Measurements from ENCODE around the gene KIF20A.

Gene KIF20A

GRCh38 chr5:138213161-138214029 is 34.5 kb downstream of the KIF20A start, which contains the start of gene CDC23:
Gene CDC23, minus strand, starts transcription at chr5:138213323. Its CDS starts 11 bp downstream, at chr5:138213312.
- peaks cover 17% of the 10 kb centered on the region for H3K4me1 Mint-ChIP-seq (ENCODE audit: low read depth)
- peak within 1 kb of the TSS; percentile 99 for H3K4me3 Mint-ChIP-seq
- H3K9me3 Mint-ChIP-seq: no peaks in the 10 kb centered on the region
- H3K27me3 Mint-ChIP-seq: no peaks in the 10 kb centered on the region
- peak within 1 kb of the TSS; percentile 92 for H3K27ac Mint-ChIP-seq
- peaks cover 25% of the 10 kb centered on the region for H3K36me3 Mint-ChIP-seq (ENCODE audit: low read depth)
- intact Hi-C loops (cut with micrococcal nuclease): loop anchor here (1.0 kb wide), 1 partner anchor 35 kb away; the partner anchor contains the start of gene BRD8

DNA sequence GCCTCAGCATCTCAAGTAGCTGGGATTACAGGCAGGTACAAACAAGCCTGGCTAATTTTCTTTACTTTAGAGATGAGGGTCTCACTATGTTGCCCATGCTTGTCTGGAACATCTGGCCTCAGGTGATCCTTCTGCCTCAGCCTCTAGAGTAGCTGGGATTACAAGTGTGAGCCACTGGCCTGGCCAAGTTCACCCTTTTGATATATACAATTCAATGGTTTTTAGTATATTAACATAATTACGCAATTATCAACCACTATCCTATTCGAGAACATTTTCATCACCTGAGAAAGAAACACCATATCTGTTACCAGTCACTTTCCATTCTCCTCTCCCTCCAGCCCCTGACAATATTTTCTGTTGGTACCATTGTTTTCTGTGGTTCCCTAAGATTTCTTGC is 37.9 kb downstream of the KIF20A start:
- intact Hi-C loops (cut with micrococcal nuclease): no loop called here
- H3K4me1 Mint-ChIP-seq (ENCODE audit: low read depth): peaks cover 11% of the 10 kb centered on the region
- no peak overlapping the region for H3K27ac Mint-ChIP-seq
- H3K27me3 Mint-ChIP-seq: no peaks in the 10 kb centered on the region
- H3K9me3 Mint-ChIP-seq: no peaks in the 10 kb centered on the region
- peaks cover 8% of the 10 kb centered on the region for H3K36me3 Mint-ChIP-seq (ENCODE audit: low read depth)
- no peak overlapping the region for H3K4me3 Mint-ChIP-seq

DNA sequence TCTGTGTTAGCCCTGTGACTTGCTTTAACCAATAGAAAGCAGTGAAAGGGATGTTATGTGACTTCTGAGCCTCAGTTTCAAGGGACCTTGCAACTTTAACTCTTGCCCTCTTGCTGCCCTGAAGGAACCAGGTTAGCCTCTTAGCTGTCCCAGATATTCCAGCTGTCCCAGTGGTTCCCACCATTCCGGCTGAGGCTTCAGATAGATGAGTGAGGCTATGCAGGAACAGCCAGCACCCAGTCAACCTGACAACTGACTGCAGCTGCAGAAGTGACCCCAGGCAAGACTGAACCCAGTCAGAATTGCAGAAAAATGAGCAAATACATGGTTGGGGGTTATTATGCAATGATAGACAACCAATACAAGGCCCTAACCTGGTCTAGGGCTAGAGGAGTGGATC is 44.6 kb downstream of the KIF20A start:
- peaks cover 7% of the 10 kb centered on the region for H3K9me3 Mint-ChIP-seq
- no peak overlapping the region for H3K4me3 Mint-ChIP-seq
- peaks cover 13% of the 10 kb centered on the region for H3K4me1 Mint-ChIP-seq (ENCODE audit: low read depth)
- H3K27ac Mint-ChIP-seq: no peak overlapping the region
- peaks cover 1% of the 10 kb centered on the region for H3K27me3 Mint-ChIP-seq
- intact Hi-C loops (cut with micrococcal nuclease): loop anchor here (2.0 to 5.0 kb wide), 3 partner anchors 59 to 187 kb away; partner anchors contain the start of gene CDC25C
- H3K36me3 Mint-ChIP-seq (ENCODE audit: low read depth): no peaks in the 10 kb centered on the region

- Mint-ChIP-seq H3K9me3 (peaks cover 7% of the 10 kb centered on the region), H3K36me3 (ENCODE audit: low read depth) (no peaks in the 10 kb centered on the region), H3K27me3 (peaks cover 1% of the 10 kb centered on the region), H3K4me1 (ENCODE audit: low read depth) (peaks cover 13% of the 10 kb centered on the region), H3K27ac (no peak overlapping the region), H3K4me3 (no peak overlapping the region)
- intact Hi-C loops (cut with micrococcal nuclease): loop anchor here (5.0 kb wide), 2 partner anchors 58 to 108 kb away; partner anchors contain the start of gene CDC25C
These were observed 45.8 kb downstream of the KIF20A start for GRCh38 chr5:138224712-138225111.

- intact Hi-C loops (cut with micrococcal nuclease): no loop called here
- Mint-ChIP-seq H3K4me3 (no peak overlapping the region), H3K9me3 (peaks cover 7% of the 10 kb centered on the region), H3K27me3 (peaks cover 1% of the 10 kb centered on the region), H3K27ac (no peak overlapping the region), H3K4me1 (ENCODE audit: low read depth) (peaks cover 19% of the 10 kb centered on the region), H3K36me3 (ENCODE audit: low read depth) (no peaks in the 10 kb centered on the region)
These were observed 48.0 kb downstream of the KIF20A start for GRCh38 chr5:138226910-138227309.

DNA sequence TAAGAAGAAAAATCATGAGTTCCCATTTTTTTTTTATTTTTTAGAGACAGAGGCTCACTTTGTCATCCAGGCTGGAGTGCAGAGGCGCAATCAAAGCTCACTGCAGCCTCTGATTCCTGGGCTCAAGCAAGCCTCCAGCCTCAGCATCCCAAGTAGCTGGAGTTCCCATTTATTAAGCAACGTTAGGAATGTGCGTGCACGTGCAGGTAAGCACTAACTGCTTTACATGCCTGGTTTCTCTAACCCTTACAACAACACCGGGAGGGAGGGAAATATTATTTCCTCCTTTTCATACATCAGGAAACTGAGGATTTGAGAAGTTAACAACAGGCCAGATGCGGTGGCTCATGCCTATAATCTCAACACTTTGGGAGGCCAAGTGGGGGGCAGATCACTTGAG is 50.5 kb downstream of the KIF20A start:
- intact Hi-C loops (cut with micrococcal nuclease): no loop called here
- Mint-ChIP-seq H3K9me3 (peaks cover 7% of the 10 kb centered on the region), H3K4me3 (no peak overlapping the region), H3K27ac (no peak overlapping the region), H3K4me1 (ENCODE audit: low read depth) (peaks cover 11% of the 10 kb centered on the region), H3K27me3 (peaks cover 4% of the 10 kb centered on the region), H3K36me3 (ENCODE audit: low read depth) (no peaks in the 10 kb centered on the region)

DNA sequence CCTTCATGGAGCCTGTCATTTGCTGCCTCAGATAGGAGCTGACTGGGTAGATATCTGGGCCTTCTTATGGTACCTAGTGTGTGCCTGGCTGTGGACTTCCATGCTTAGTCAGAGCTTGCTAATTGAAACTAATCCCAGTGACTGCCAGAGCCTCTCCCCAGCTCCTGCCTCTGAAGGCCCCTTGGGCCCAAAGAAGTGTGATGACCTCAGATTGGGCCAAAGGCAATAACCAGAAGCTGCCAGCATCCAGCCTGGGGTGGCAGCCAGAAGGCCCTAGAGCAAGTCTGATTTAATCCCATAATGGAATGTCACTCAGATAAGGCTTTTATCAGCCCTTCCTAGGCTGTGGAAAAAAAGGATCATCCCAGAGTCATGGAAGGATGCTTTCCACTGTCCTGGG is 51.3 kb downstream of the KIF20A start:
- Mint-ChIP-seq H3K27ac (no peak overlapping the region), H3K9me3 (peaks cover 7% of the 10 kb centered on the region), H3K4me3 (no peak overlapping the region), H3K36me3 (ENCODE audit: low read depth) (no peaks in the 10 kb centered on the region), H3K27me3 (peaks cover 4% of the 10 kb centered on the region), H3K4me1 (ENCODE audit: low read depth) (peaks cover 11% of the 10 kb centered on the region)
- intact Hi-C loops (cut with micrococcal nuclease): no loop called here

DNA sequence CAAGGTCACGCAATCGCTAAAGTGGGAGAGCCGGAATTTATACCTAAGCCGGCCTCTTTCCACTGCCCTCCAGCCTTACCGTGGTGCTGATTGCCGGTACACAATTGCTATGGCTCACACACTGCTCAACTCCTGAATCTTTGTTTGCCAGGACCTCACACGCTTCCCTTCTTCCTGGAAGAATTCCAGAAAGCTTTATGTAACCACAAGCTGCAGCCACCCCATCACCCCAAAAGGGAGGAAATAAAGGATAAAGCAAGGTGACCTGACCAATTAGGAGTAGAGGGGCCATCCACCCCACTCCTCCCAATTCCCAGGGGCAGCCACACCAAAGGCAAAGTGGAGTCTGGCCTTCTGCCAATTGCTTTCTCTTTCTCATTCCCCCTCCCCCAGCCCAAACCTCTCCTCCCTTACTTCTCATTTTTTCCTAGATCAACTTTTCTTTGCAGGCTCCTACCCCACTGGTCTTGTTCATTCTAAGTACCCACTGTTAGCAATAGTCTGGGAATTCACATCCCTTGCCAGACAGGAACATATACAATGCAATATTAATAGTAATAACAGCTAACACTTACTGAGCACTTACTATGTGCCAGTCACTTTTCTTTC is 52.2 kb downstream of the KIF20A start:
- H3K27ac Mint-ChIP-seq: no peak overlapping the region
- peaks cover 3% of the 10 kb centered on the region for H3K27me3 Mint-ChIP-seq
- no peaks in the 10 kb centered on the region for H3K36me3 Mint-ChIP-seq (ENCODE audit: low read depth)
- no peak overlapping the region for H3K4me3 Mint-ChIP-seq
- peaks cover 11% of the 10 kb centered on the region for H3K4me1 Mint-ChIP-seq (ENCODE audit: low read depth)
- intact Hi-C loops (cut with micrococcal nuclease): no loop called here
- H3K9me3 Mint-ChIP-seq: peaks cover 3% of the 10 kb centered on the region

DNA sequence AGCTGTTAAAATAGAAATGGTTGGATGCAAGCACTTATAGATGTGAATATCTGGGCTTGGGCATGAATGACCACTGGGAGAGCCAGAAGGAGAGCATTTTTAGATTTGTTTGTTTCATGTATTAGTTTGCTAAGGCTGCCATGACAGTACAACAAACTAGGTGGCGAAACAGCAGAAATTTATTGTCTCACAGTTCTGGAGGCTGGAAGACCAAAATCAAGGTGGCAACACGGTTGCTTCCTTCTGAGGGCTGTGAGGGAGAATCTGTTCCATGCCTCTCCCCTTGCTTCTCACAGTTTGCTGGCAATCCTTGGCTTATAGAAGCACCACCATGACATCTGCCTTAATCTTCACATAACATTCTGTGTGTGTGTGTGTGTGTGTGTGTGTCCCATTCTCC is 54.4 kb downstream of the KIF20A start:
- Mint-ChIP-seq H3K9me3 (no peaks in the 10 kb centered on the region), H3K4me1 (ENCODE audit: low read depth) (peaks cover 6% of the 10 kb centered on the region), H3K4me3 (no peak overlapping the region), H3K27me3 (peaks cover 3% of the 10 kb centered on the region), H3K36me3 (ENCODE audit: low read depth) (no peaks in the 10 kb centered on the region), H3K27ac (no peak overlapping the region)
- intact Hi-C loops (cut with micrococcal nuclease): no loop called here

GRCh38 chr5:138234651-138235050 is 55.7 kb downstream of the KIF20A start:
- H3K36me3 Mint-ChIP-seq (ENCODE audit: low read depth): no peaks in the 10 kb centered on the region
- H3K4me1 Mint-ChIP-seq (ENCODE audit: low read depth): peaks cover 6% of the 10 kb centered on the region
- no peaks in the 10 kb centered on the region for H3K9me3 Mint-ChIP-seq
- H3K27me3 Mint-ChIP-seq: peaks cover 4% of the 10 kb centered on the region
- intact Hi-C loops (cut with micrococcal nuclease): no loop called here
- H3K27ac Mint-ChIP-seq: no peak overlapping the region
- H3K4me3 Mint-ChIP-seq: no peak overlapping the region
